Gastroesophageal sphincter (tissue), 3 donors: ENCODE measurements around the gene AGTRAP.

Experiments
- CTCF ChIP-seq, 4 experiments: fragments of 200-600 bp in 2 of 4; fragments of 450-650 bp in 2 of 4; sonication (generic) in 1 of 4; IDR thresholded peaks; one replicate each; pipeline ENCODE4 v1.5.1; 2017 to 2019; ENCODE audit warnings: antibody characterized with exemption in 4 of 4, mild to moderate bottlenecking in 2 of 4, moderate library complexity in 2 of 4
- EP300 ChIP-seq: sonication (generic); formaldehyde crosslinking; IDR thresholded peaks from one replicate; pipeline ENCODE4 v1.6.1; 2017; ENCODE audit warnings: antibody characterized with exemption, mild to moderate bottlenecking
- POLR2A ChIP-seq, 2 donors: fragments of 450-650 bp; IDR thresholded peaks; one replicate each; pipeline ENCODE4 v1.6.1; 2017; ENCODE audit warnings: antibody characterized with exemption in 2 of 2, mild to moderate bottlenecking in 2 of 2, moderate library complexity in 1 of 2
- POLR2AphosphoS5 ChIP-seq: sonication (generic); formaldehyde crosslinking; IDR thresholded peaks from one replicate; pipeline ENCODE4 v1.6.1; 2017; ENCODE audit warnings: antibody characterized with exemption

GRCh38 chr1:11772458-11772857 lies 36.5 kb downstream of the AGTRAP start:
- no peak for TF ChIP-seq POLR2AphosphoS5
- TF ChIP-seq CTCF (IDR thresholded peaks at IDR 0.05) = no peak
- TF ChIP-seq EP300 = no peak
- TF ChIP-seq POLR2A (IDR thresholded peaks at IDR 0.05) = no peak
